Thymus (tissue), 11 donors: ENCODE measurements around the gene CKAP4. TPM values are rescaled to one million over a fixed set of nuclear protein-coding genes. Genes with fewer than 3 reads are reported as not detected.

Experiments
- DNase-seq, 9 donors: peaks; one replicate each; pipeline ENCODE4 v3.0.0-alpha.2; 2013; ENCODE audit warnings: low spot score in 9 of 9, low read depth in 6 of 9, missing footprints in 1 of 9
- H3K27ac ChIP-seq, 2 donors: one replicate each; pipeline ENCODE4 v1.5.1; 2013; ENCODE audit warnings: control low read depth in 1 of 2, low read depth in 1 of 2, low read length in 1 of 2, mild to moderate bottlenecking in 1 of 2, moderate library complexity in 1 of 2
- H3K27me3 ChIP-seq, 2 donors: one replicate each; pipeline ENCODE4 v1.5.1; 2013; ENCODE audit warnings: low read length in 1 of 2; ENCODE audit not compliant: control insufficient read depth in 2 of 2, insufficient read depth in 1 of 2
- H3K36me3 ChIP-seq, 2 donors: one replicate each; pipeline ENCODE4 v1.5.1; 2013; ENCODE audit warnings: low read length in 1 of 2, mild to moderate bottlenecking in 1 of 2, moderate library complexity in 1 of 2; ENCODE audit not compliant: control insufficient read depth in 2 of 2, insufficient read depth in 2 of 2
- H3K4me1 ChIP-seq, 2 donors: one replicate each; pipeline ENCODE4 v1.5.1; 2013; ENCODE audit warnings: low read length in 2 of 2; ENCODE audit not compliant: control insufficient read depth in 2 of 2, insufficient read depth in 2 of 2
- H3K4me3 ChIP-seq, 2 donors: one replicate each; pipeline ENCODE4 v1.5.1; 2013; ENCODE audit warnings: low read length in 2 of 2, control low read depth in 1 of 2, mild to moderate bottlenecking in 1 of 2
- H3K9me3 ChIP-seq, 2 donors: one replicate each; pipeline ENCODE4 v1.5.1; 2013; ENCODE audit warnings: low read length in 1 of 2, mild to moderate bottlenecking in 1 of 2; ENCODE audit not compliant: control insufficient read depth in 2 of 2, insufficient read depth in 1 of 2
- WGBS: extraction: QIAGEN DNeasy Blood & Tissue Kit; methylation state at CpG from one replicate; pipeline ENCODE4 v1.1.7; 2013; 5-methylcytosine and 5-hydroxymethylcytosine counted together
- polyA plus RNA-seq: library from polyadenylated mRNA; stranded (reverse); fragments of 200-250 nt; gene quantifications from one replicate; pipeline ENCODE4 v1.2.3, GENCODE V29; 2013
- total RNA-seq: library from RNA; stranded (reverse); fragments of 120-200 nt; gene quantifications from one replicate; pipeline ENCODE4 v1.2.4, GENCODE V29; 2013
- donor health status: healthy.

The CKAP4 gene
- total and polyA plus RNA-seq, 2 donors, result 6.8 to 11.1 TPM

GRCh38 chr12:106239951-106240335 lies 7.9 kb downstream of the CKAP4 start:
- Histone ChIP-seq H3K27me3 (peaks cover 0 to 8% of the 10 kb centered on the region in 2 donors), H3K4me1 (no peaks in the 10 kb centered on the region), H3K4me3 (no peak overlapping the region), H3K27ac (no peak overlapping the region), H3K9me3 (no peaks in the 10 kb centered on the region), H3K36me3 (no peaks in the 10 kb centered on the region)
- DNase-seq, result no peak
- WGBS, result 97% methylated on average over 12 of the region's 12 CpGs

DNA sequence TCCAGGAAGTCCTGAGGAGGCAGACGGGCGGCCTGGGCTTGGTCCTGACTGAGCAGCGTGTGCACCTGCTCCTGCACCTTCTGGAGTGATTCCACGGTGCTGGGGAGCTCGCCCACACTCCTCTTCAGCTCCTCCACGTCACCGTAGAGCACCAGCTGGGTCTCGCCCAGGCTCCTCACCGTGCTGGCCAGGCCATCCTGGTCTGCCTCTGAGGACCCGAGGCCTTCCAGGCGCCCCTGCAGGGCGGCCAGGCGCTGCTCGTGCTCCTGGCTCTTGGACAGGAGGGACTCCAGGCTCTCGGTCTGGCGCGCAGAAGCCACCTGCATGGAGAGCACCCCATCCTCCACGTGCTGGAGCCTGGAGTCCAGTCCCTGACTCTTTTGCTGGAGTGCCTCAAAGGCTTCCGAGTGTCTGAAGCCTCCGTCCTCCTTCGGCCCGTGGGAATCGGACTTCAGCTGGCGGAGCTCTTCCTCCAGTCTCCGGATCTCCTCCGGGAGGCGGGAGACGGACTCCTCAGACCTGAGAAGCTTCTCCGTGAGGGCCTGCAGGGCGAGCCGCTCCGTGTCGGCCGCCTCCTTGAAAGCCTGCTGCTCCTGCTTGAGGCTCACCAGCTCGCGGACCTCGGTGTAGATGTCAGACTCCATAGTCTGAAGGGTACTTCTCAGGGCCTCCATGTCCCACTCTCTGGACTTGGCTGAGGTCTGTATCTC lies 8.4 kb downstream of the CKAP4 start:
- no peak overlapping the region for H3K27ac ChIP-seq
- H3K9me3 ChIP-seq, result no peaks in the 10 kb centered on the region
- H3K4me3 ChIP-seq, result no peak overlapping the region
- no peaks in the 10 kb centered on the region for H3K4me1 ChIP-seq
- WGBS, result 97% methylated on average over 37 of the region's 37 CpGs
- no peaks in the 10 kb centered on the region for H3K36me3 ChIP-seq
- H3K27me3 ChIP-seq, result peaks cover 0 to 3% of the 10 kb centered on the region in 2 donors
- DNase-seq, result no peak

GRCh38 chr12:106238146-106238545 lies 9.7 kb downstream of the CKAP4 start:
- no peak overlapping the region for H3K4me3 ChIP-seq
- 97% methylated on average over 11 of the region's 11 CpGs for WGBS
- no peak overlapping the region for H3K27ac ChIP-seq
- DNase-seq, result no peak
- no peaks in the 10 kb centered on the region for H3K4me1 ChIP-seq
- H3K27me3 ChIP-seq, result no peaks in the 10 kb centered on the region
- H3K9me3 ChIP-seq, result no peaks in the 10 kb centered on the region
- no peaks in the 10 kb centered on the region for H3K36me3 ChIP-seq

- Histone ChIP-seq H3K4me1 (no peaks in the 10 kb centered on the region), H3K9me3 (no peaks in the 10 kb centered on the region), H3K27ac (no peak overlapping the region), H3K27me3 (peaks cover 0 to 4% of the 10 kb centered on the region in 2 donors), H3K36me3 (no peaks in the 10 kb centered on the region), H3K4me3 (no peak overlapping the region)
- DNase-seq, result no peak
- WGBS, result 98% methylated on average over 1 of the region's 1 CpG
Observed at GRCh38 chr12:106235770-106236169, 12.1 kb downstream of the CKAP4 start.

- Histone ChIP-seq H3K27ac (no peak overlapping the region), H3K27me3 (peaks cover 0 to 4% of the 10 kb centered on the region in 2 donors), H3K4me3 (no peak overlapping the region), H3K36me3 (no peaks in the 10 kb centered on the region), H3K9me3 (no peaks in the 10 kb centered on the region), H3K4me1 (no peaks in the 10 kb centered on the region)
- no peak for DNase-seq
- whole genome bisulfite sequencing, result 93% methylated on average over 3 of the region's 3 CpGs
Observed at GRCh38 chr12:106234449-106234848, 13.4 kb downstream of the CKAP4 start.

GRCh38 chr12:106233011-106233410 lies 14.8 kb downstream of the CKAP4 start:
- H3K36me3 ChIP-seq, result no peaks in the 10 kb centered on the region
- H3K27ac ChIP-seq, result no peak overlapping the region
- no peaks in the 10 kb centered on the region for H3K4me1 ChIP-seq
- DNase-seq, result no peak
- H3K4me3 ChIP-seq, result no peak overlapping the region
- H3K9me3 ChIP-seq, result no peaks in the 10 kb centered on the region
- H3K27me3 ChIP-seq, result peaks cover 0 to 4% of the 10 kb centered on the region in 2 donors
- WGBS, result 93% methylated on average over 26 of the region's 26 CpGs

DNA sequence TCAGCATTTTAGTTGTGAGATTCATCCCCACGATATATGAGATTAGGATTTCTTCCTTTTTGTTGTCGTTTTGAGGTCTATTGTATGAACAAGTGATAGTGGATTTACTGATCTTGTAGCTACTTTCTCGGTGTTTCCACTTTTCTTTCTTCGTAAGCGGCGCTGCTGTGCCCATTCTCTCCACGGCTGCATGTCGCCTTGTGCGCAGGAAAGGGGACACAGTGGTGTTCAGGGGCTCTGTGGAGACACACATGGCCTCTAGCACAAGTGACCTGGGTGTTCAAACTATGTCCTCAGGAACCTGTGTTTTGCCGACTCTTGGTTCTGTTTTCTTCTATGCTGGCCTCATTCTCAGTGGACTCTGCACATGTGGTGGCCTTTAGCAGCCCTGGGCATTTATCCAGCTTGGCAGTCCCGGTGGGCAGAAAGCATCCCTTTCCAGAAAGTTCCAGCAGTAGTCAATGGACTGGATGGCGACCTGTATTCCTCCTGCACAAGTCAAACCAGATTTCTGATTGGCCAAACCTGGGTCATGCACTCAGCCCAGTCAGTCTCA lies 18.7 kb downstream of the CKAP4 start:
- no peak overlapping the region for H3K4me3 ChIP-seq
- no peaks in the 10 kb centered on the region for H3K4me1 ChIP-seq
- no peaks in the 10 kb centered on the region for H3K36me3 ChIP-seq
- no peaks in the 10 kb centered on the region for H3K9me3 ChIP-seq
- 97% methylated on average over 12 of the region's 12 CpGs for WGBS
- H3K27ac ChIP-seq, result no peak overlapping the region
- DNase-seq, result no peak
- peaks cover 0 to 4% of the 10 kb centered on the region in 2 donors for H3K27me3 ChIP-seq

DNA sequence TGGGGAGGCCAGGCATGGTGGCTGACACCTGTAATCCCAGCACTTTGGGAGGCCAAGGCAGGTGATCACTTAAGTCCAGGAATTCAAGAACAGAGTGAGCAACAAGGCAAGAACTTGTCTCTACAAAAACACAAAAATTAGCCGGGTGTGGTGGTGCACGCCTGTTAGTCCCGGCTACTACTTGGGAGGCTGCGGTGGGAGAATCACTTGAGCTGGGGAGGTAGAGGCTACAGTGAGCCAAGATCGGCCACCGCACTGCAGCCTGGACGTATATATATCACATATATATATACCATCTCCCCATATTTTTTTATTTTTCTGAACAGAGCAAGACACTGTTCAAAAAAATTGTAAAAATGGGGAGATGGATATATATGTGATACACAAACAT lies 19.5 kb downstream of the CKAP4 start:
- Histone ChIP-seq H3K36me3 (no peaks in the 10 kb centered on the region), H3K9me3 (no peaks in the 10 kb centered on the region), H3K4me1 (no peaks in the 10 kb centered on the region), H3K27ac (no peak overlapping the region), H3K4me3 (no peak overlapping the region), H3K27me3 (peaks cover 0 to 4% of the 10 kb centered on the region in 2 donors)
- WGBS, result 84% methylated on average over 7 of the region's 7 CpGs
- no peak for DNase-seq

DNA sequence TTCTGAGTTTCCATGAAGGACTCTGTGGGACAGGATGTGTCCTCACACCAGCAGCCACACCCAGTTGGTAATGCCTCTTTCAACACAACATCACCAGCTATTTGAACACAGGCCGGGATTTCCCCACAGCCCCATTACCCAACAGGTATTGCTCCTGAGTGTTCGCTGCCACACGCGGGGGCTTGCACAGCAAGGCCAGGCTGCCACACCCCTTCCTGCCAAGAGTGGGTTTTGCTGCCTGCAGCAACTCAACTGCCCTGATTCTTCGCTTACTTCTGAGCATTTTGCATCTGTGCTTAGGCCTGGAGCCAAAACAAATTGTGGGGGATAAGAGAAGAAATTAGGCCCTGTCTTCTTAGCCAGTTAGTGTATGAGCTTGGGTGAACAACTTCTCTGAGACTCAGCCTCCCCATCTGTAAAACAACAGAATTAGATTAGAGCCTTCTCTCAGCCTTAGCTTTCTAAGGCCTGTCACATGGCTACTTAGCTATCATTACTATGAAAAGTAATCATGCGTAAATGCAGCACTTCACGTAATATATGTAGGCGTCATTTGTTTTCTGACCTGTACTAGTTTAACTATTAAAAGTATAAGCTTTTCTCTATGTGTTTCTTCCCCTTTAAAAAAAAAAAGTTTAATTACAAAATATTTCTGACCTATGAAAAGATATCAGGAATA lies 20.0 kb downstream of the CKAP4 start:
- Histone ChIP-seq H3K9me3 (no peaks in the 10 kb centered on the region), H3K36me3 (no peaks in the 10 kb centered on the region), H3K4me1 (no peaks in the 10 kb centered on the region), H3K27me3 (peaks cover 0 to 4% of the 10 kb centered on the region in 2 donors), H3K27ac (no peak overlapping the region), H3K4me3 (no peak overlapping the region)
- DNase-seq, result peak in 1 of 9 donors; percentile 39
- WGBS, result 88% methylated on average over 8 of the region's 8 CpGs
